Measurements from ENCODE around the gene CDC42BPB. TPM values are rescaled to one million over a fixed set of nuclear protein-coding genes. Genes with fewer than 3 reads are reported as not detected.

Gene CDC42BPB
- total RNA-seq, 3 donors from 2014 or later (not counting 1 experiment from before 2014, with no cell fraction given): 0.86 to 2.3 (median 2.0) TPM

DNA sequence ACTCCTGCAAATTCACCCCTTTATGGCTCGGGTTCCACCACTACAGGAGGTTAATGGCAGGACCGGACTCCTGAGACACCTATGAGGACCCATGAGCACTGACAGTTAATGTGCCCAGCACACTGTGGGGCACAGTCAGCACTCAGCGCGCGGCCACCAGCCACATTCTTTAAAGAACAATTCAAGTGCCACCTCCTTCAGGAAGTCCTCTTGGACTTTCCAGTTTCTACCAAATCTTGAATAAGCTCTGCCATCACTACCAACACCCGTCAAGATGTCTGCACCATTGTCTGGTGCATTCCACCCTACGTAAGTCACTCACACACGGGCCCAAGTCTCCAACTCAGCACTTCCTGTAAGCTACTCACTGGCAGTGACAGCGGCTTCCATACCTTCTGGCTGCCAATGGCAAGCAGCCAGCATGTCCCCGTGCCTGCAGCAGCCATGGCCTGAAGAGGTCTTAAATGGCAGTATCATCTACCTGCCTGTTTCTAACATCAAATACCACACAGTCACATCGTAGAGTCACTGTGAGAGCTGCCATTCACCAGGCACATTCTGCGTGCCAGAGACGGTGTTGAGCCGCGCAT lies 48.5 kb downstream of the CDC42BPB start:
- Histone ChIP-seq H3K4me1 (ENCODE audit: control insufficient read depth, insufficient read depth, low read length) (no peaks in the 10 kb centered on the region), H3K9me3 (ENCODE audit: control insufficient read depth, insufficient read depth, low read length) (no peaks in the 10 kb centered on the region), H3K36me3 (ENCODE audit: control insufficient read depth, insufficient read depth, low read length) (no peaks in the 10 kb centered on the region), H3K27ac (ENCODE audit: low read length) (no peak overlapping the region), H3K27me3 (ENCODE audit: control insufficient read depth, insufficient read depth, low read length) (no peaks in the 10 kb centered on the region), H3K4me3 (ENCODE audit: low read length) (no peak overlapping the region)
- Mint-ChIP-seq H3K27ac (no peak overlapping the region), H3K4me3 (no peak overlapping the region), H3K36me3 (no peaks in the 10 kb centered on the region), H3K27me3 (ENCODE audit: low read depth in 2 of 2) (peaks cover 0 to 7% of the 10 kb centered on the region in 2 donors), H3K9me3 (no peaks in the 10 kb centered on the region), H3K4me1 (no peaks in the 10 kb centered on the region)
- TF ChIP-seq, protein P1, sequence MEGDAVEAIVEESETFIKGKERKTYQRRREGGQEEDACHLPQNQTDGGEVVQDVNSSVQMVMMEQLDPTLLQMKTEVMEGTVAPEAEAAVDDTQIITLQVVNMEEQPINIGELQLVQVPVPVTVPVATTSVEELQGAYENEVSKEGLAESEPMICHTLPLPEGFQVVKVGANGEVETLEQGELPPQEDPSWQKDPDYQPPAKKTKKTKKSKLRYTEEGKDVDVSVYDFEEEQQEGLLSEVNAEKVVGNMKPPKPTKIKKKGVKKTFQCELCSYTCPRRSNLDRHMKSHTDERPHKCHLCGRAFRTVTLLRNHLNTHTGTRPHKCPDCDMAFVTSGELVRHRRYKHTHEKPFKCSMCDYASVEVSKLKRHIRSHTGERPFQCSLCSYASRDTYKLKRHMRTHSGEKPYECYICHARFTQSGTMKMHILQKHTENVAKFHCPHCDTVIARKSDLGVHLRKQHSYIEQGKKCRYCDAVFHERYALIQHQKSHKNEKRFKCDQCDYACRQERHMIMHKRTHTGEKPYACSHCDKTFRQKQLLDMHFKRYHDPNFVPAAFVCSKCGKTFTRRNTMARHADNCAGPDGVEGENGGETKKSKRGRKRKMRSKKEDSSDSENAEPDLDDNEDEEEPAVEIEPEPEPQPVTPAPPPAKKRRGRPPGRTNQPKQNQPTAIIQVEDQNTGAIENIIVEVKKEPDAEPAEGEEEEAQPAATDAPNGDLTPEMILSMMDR (IDR thresholded peaks at IDR 0.05): no peak
- no peak for DNase-seq
- intact Hi-C loops (cut with micrococcal nuclease): no loop called here
- WGBS (ENCODE audit: insufficient coverage): 83% methylated on average over 15 of the region's 15 CpGs
- ATAC-seq: no peak

DNA sequence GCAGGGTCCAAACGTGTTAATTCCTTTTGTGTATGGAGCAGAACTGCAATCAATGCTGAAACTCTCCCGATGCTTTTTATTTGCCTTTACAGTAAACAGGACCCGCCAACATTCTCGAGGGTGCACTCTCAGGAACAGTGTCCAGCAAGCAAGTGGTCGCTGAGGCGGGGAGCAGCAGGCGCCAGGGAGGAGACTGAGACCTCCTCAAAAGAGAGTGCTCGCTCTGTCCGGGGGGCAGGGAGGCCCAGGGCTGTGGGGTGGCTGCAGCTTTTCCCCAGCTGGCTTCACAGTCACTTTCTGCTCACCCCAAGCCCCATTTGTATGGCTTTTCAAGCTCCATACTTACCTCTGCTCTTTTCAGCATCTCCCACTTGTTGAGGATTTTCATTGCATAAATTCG lies 49.2 kb downstream of the CDC42BPB start:
- H3K4me3 ChIP-seq (ENCODE audit: low read length): no peak overlapping the region
- intact Hi-C loops (cut with micrococcal nuclease): no loop called here
- no peaks in the 10 kb centered on the region for H3K9me3 Mint-ChIP-seq
- H3K36me3 ChIP-seq (ENCODE audit: control insufficient read depth, insufficient read depth, low read length): no peaks in the 10 kb centered on the region
- WGBS (ENCODE audit: insufficient coverage): 86% methylated on average over 10 of the region's 10 CpGs
- no peak overlapping the region for H3K27ac Mint-ChIP-seq
- TF ChIP-seq, protein P1 (IDR thresholded peaks at IDR 0.05): no peak
- no peaks in the 10 kb centered on the region for H3K27me3 ChIP-seq (ENCODE audit: control insufficient read depth, insufficient read depth, low read length)
- H3K36me3 Mint-ChIP-seq: no peaks in the 10 kb centered on the region
- H3K27ac ChIP-seq (ENCODE audit: low read length): no peak overlapping the region
- no peaks in the 10 kb centered on the region for H3K4me1 ChIP-seq (ENCODE audit: control insufficient read depth, insufficient read depth, low read length)
- H3K4me1 Mint-ChIP-seq: no peaks in the 10 kb centered on the region
- no peak overlapping the region for H3K4me3 Mint-ChIP-seq
- no peaks in the 10 kb centered on the region for H3K9me3 ChIP-seq (ENCODE audit: control insufficient read depth, insufficient read depth, low read length)
- DNase-seq (no peak), ATAC-seq (no peak)
- peaks cover 0 to 7% of the 10 kb centered on the region in 2 donors for H3K27me3 Mint-ChIP-seq (ENCODE audit: low read depth in 2 of 2)

DNA sequence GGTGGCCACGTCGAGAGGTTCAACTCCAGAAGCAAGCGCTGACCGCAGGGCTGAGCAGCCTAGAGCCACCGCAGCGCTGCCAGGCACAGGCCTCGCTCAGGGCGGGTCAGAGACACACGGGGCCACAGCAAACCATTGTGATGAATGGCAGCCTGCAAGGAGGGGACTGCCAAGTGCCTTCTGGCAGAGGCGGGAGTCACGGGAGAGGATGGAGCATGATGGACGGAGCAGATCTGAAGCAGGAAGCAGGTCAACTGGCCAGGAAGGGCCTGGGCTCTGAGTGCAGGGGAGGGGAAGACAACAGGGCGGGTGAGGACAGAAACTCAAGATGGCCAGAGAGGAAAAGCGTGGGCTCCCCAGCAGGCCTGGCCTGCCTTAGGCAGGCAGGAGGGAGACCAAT lies 49.8 kb downstream of the CDC42BPB start:
- Histone ChIP-seq H3K4me1 (ENCODE audit: control insufficient read depth, insufficient read depth, low read length) (no peaks in the 10 kb centered on the region), H3K27me3 (ENCODE audit: control insufficient read depth, insufficient read depth, low read length) (no peaks in the 10 kb centered on the region), H3K4me3 (ENCODE audit: low read length) (no peak overlapping the region), H3K27ac (ENCODE audit: low read length) (no peak overlapping the region), H3K36me3 (ENCODE audit: control insufficient read depth, insufficient read depth, low read length) (no peaks in the 10 kb centered on the region), H3K9me3 (ENCODE audit: control insufficient read depth, insufficient read depth, low read length) (no peaks in the 10 kb centered on the region)
- ATAC-seq (no peak), DNase-seq (no peak)
- WGBS (ENCODE audit: insufficient coverage): 95% methylated on average over 14 of the region's 14 CpGs
- H3K27ac Mint-ChIP-seq: no peak overlapping the region
- no peak overlapping the region for H3K4me3 Mint-ChIP-seq
- intact Hi-C loops (cut with micrococcal nuclease): no loop called here
- peaks cover 0 to 7% of the 10 kb centered on the region in 2 donors for H3K27me3 Mint-ChIP-seq (ENCODE audit: low read depth in 2 of 2)
- no peaks in the 10 kb centered on the region for H3K4me1 Mint-ChIP-seq
- H3K36me3 Mint-ChIP-seq: no peaks in the 10 kb centered on the region
- TF ChIP-seq, protein P1 (IDR thresholded peaks at IDR 0.05): no peak
- H3K9me3 Mint-ChIP-seq: no peaks in the 10 kb centered on the region

DNA sequence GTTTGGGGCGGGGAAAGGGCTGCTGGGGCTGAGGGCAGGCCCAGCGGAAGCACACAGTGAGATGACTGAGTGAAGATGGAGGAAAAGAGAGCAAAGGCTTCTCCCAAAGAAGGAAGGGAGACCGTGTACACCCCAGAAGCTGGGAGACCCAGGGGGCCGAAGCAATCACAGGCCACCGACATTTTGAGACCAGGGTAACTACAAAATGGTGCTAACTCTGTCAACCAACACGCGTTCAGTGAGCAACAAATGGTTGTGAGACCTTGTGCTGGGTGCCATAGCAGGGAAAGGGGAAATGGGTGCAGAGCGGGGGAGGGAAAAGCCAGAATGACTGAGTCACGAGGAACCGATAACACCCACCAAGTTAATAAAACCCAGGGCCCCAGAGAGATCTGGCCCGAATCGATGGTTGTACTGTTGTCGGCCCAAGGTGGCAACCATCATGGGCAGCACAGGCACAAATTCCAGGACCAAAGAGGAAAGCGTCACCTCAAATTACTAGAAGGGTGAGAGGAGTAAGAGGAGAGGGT lies 50.3 kb downstream of the CDC42BPB start:
- Mint-ChIP-seq H3K27ac (no peak overlapping the region), H3K9me3 (no peaks in the 10 kb centered on the region), H3K27me3 (ENCODE audit: low read depth in 2 of 2) (peaks cover 0 to 7% of the 10 kb centered on the region in 2 donors), H3K4me1 (no peaks in the 10 kb centered on the region), H3K36me3 (no peaks in the 10 kb centered on the region), H3K4me3 (no peak overlapping the region)
- Histone ChIP-seq H3K4me1 (ENCODE audit: control insufficient read depth, insufficient read depth, low read length) (no peaks in the 10 kb centered on the region), H3K27me3 (ENCODE audit: control insufficient read depth, insufficient read depth, low read length) (no peaks in the 10 kb centered on the region), H3K4me3 (ENCODE audit: low read length) (no peak overlapping the region), H3K9me3 (ENCODE audit: control insufficient read depth, insufficient read depth, low read length) (no peaks in the 10 kb centered on the region), H3K27ac (ENCODE audit: low read length) (no peak overlapping the region), H3K36me3 (ENCODE audit: control insufficient read depth, insufficient read depth, low read length) (no peaks in the 10 kb centered on the region)
- TF ChIP-seq, protein P1 (IDR thresholded peaks at IDR 0.05): no peak
- WGBS (ENCODE audit: insufficient coverage): 92% methylated on average over 13 of the region's 14 CpGs
- intact Hi-C loops (cut with micrococcal nuclease): no loop called here
- DNase-seq (no peak), ATAC-seq (no peak)
